ENCODE data around the gene LLPH.

LLPH gene

DNA sequence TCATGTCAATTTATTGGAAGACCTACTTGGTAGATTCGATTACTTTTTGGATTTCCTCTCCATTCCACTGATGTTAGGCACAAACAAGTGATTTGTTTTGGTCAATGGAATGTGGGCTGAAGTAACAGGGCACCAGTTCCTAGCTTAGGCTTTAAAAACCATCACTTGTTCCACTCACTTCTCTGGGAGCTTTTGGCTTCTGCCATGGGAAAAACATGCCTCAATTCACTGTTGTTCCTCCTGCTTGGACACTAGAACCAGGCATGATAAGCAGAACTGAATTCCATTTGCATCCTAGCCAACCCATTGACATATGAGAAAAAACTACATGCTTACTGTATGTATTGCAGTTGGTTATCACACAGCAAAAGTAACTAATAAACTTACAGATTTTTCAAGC, 47.8 kb downstream of the LLPH start:
- no peak overlapping the region for H3K4me2 ChIP-seq (ENCODE audit: low read length)
- H3K27ac ChIP-seq (ENCODE audit: low read depth, low read length, poor library complexity, severe bottlenecking), result no peak overlapping the region
- no peaks in the 10 kb centered on the region for H3K36me3 ChIP-seq (ENCODE audit: insufficient read depth, low read length)
- H2AFZ ChIP-seq (ENCODE audit: low read length), result no peak overlapping the region
- H3K9ac ChIP-seq (ENCODE audit: low read length), result no peak overlapping the region
- H3K79me2 ChIP-seq (ENCODE audit: insufficient read depth, low read length), result no peaks in the 10 kb centered on the region
- H3F3A ChIP-seq (ENCODE audit: insufficient read depth, low read length), result no peaks in the 10 kb centered on the region
- no peaks in the 10 kb centered on the region for H3K9me2 ChIP-seq (ENCODE audit: low read depth, low read length)
- H3K4me1 ChIP-seq (ENCODE audit: insufficient read depth, low read length, severe bottlenecking), result no peaks in the 10 kb centered on the region
- no peaks in the 10 kb centered on the region for H3K27me3 ChIP-seq (ENCODE audit: insufficient read depth, low read length)
- H4K20me1 ChIP-seq (ENCODE audit: insufficient read depth, low read length), result no peaks in the 10 kb centered on the region
- TF ChIP-seq, protein P1, sequence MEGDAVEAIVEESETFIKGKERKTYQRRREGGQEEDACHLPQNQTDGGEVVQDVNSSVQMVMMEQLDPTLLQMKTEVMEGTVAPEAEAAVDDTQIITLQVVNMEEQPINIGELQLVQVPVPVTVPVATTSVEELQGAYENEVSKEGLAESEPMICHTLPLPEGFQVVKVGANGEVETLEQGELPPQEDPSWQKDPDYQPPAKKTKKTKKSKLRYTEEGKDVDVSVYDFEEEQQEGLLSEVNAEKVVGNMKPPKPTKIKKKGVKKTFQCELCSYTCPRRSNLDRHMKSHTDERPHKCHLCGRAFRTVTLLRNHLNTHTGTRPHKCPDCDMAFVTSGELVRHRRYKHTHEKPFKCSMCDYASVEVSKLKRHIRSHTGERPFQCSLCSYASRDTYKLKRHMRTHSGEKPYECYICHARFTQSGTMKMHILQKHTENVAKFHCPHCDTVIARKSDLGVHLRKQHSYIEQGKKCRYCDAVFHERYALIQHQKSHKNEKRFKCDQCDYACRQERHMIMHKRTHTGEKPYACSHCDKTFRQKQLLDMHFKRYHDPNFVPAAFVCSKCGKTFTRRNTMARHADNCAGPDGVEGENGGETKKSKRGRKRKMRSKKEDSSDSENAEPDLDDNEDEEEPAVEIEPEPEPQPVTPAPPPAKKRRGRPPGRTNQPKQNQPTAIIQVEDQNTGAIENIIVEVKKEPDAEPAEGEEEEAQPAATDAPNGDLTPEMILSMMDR (IDR thresholded peaks at IDR 0.05; ENCODE audit: low read length), result no peak
- TF ChIP-seq EZH2 (IDR thresholded peaks at IDR 0.05; ENCODE audit: borderline replicate concordance, low read length), result no peak
- no peak overlapping the region for H3K4me3 ChIP-seq (ENCODE audit: low read depth, low read length, poor library complexity, severe bottlenecking)
- no peaks in the 10 kb centered on the region for H3K9me3 ChIP-seq (ENCODE audit: low read length)

DNA sequence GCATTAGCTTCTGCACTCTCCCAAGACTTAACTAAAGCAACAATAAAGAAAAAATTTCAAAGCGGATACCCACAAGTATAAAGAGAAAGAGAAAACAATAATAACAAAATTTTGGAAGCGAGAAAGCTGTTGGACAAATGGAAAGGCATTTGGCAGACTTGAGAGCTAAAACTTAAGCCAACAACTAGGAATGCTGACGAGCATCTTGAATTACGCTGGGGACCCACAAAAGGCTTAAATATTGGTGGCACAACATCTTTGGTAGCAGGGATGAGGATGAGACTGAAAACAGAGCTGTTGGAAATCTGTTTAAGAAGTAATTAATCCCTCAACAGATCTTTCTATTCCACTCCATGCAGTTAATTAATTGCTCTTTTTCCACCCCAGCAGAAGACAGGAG, 49.8 kb downstream of the LLPH start:
- TF ChIP-seq, protein P1 (IDR thresholded peaks at IDR 0.05; ENCODE audit: low read length), result no peak
- no peak for TF ChIP-seq EZH2 (IDR thresholded peaks at IDR 0.05; ENCODE audit: borderline replicate concordance, low read length)
- Histone ChIP-seq H2AFZ (ENCODE audit: low read length) (no peak overlapping the region), H3F3A (ENCODE audit: insufficient read depth, low read length) (no peaks in the 10 kb centered on the region)

DNA sequence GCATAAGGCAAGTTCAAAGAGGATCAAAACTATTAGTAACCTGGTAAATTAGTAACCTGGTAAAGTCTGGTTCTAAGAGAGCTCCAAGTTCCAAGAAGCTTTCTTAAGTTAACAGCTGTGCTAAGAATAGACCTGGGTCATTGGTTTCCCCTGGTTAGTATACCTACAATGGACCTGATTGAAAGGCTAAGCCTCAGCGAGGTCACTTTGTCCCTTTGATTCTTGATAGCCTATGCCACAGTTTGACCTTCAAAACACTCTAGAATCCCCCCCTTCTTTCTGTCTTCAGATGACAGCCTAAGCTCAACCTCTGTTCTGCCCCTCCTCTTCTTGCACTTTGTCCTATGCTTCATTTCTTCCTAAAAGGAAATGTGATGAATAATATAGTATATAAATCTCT, 53.0 kb downstream of the LLPH start:
- Histone ChIP-seq H3K9me3 (ENCODE audit: low read length) (no peaks in the 10 kb centered on the region), H3K4me3 (ENCODE audit: low read depth, low read length, poor library complexity, severe bottlenecking) (no peak overlapping the region), H3K36me3 (ENCODE audit: insufficient read depth, low read length) (no peaks in the 10 kb centered on the region), H3F3A (ENCODE audit: insufficient read depth, low read length) (no peaks in the 10 kb centered on the region), H2AFZ (ENCODE audit: low read length) (no peak overlapping the region), H3K9ac (ENCODE audit: low read length) (no peak overlapping the region), H3K4me1 (ENCODE audit: insufficient read depth, low read length, severe bottlenecking) (no peaks in the 10 kb centered on the region), H3K27me3 (ENCODE audit: insufficient read depth, low read length) (no peaks in the 10 kb centered on the region), H3K79me2 (ENCODE audit: insufficient read depth, low read length) (no peaks in the 10 kb centered on the region), H3K27ac (ENCODE audit: low read depth, low read length, poor library complexity, severe bottlenecking) (no peak overlapping the region), H3K9me2 (ENCODE audit: low read depth, low read length) (no peaks in the 10 kb centered on the region), H4K20me1 (ENCODE audit: insufficient read depth, low read length) (no peaks in the 10 kb centered on the region), H3K4me2 (ENCODE audit: low read length) (no peak overlapping the region)
- no peak for TF ChIP-seq EZH2 (IDR thresholded peaks at IDR 0.05; ENCODE audit: borderline replicate concordance, low read length)
- TF ChIP-seq, protein P1 (IDR thresholded peaks at IDR 0.05; ENCODE audit: low read length), result no peak

More for the DNA sequence above, 49.8 kb downstream of the LLPH start:
- Histone ChIP-seq H3K4me2 (ENCODE audit: low read length) (no peak overlapping the region), H4K20me1 (ENCODE audit: insufficient read depth, low read length) (no peaks in the 10 kb centered on the region), H3K36me3 (ENCODE audit: insufficient read depth, low read length) (no peaks in the 10 kb centered on the region), H3K27me3 (ENCODE audit: insufficient read depth, low read length) (no peaks in the 10 kb centered on the region), H3K27ac (ENCODE audit: low read depth, low read length, poor library complexity, severe bottlenecking) (no peak overlapping the region), H3K9me3 (ENCODE audit: low read length) (no peaks in the 10 kb centered on the region), H3K4me1 (ENCODE audit: insufficient read depth, low read length, severe bottlenecking) (no peaks in the 10 kb centered on the region), H3K4me3 (ENCODE audit: low read depth, low read length, poor library complexity, severe bottlenecking) (no peak overlapping the region), H3K9ac (ENCODE audit: low read length) (no peak overlapping the region), H3K9me2 (ENCODE audit: low read depth, low read length) (no peaks in the 10 kb centered on the region), H3K79me2 (ENCODE audit: insufficient read depth, low read length) (no peaks in the 10 kb centered on the region)

All from OCI-LY1 (cell line).